Endodermal cell (in vitro differentiated cells): ENCODE measurements around the gene ITGB1. TPM values are rescaled to one million over a fixed set of nuclear protein-coding genes. Genes with fewer than 3 reads are reported as not detected.

Source experiments
- DNase-seq: peaks from one replicate; pipeline ENCODE4 v3.0.0-alpha.2; 2017
- H3K27ac ChIP-seq: 2 replicates; pipeline ENCODE4 v1.5.1; 2013; ENCODE audit warnings: mild to moderate bottlenecking, low read depth, low read length, moderate library complexity
- H3K27me3 ChIP-seq: 2 replicates; pipeline ENCODE4 v1.6.1; 2013; ENCODE audit warnings: mild to moderate bottlenecking, low read length, moderate library complexity; ENCODE audit not compliant: insufficient read depth, control insufficient read depth, poor library complexity, severe bottlenecking
- H3K36me3 ChIP-seq: 2 replicates; pipeline ENCODE4 v1.7.0; 2013; ENCODE audit warnings: mild to moderate bottlenecking, low read length, moderate library complexity; ENCODE audit not compliant: control insufficient read depth, insufficient read depth
- H3K4me1 ChIP-seq: one replicate; pipeline ENCODE4 v1.7.0; 2013; ENCODE audit warnings: low read length; ENCODE audit not compliant: control insufficient read depth, insufficient read depth
- H3K4me3 ChIP-seq: 2 replicates; pipeline ENCODE4 v1.5.1; 2013; ENCODE audit warnings: mild to moderate bottlenecking, low read length, moderate library complexity
- H3K9ac ChIP-seq: 2 replicates; pipeline ENCODE4 v1.6.1; 2013; ENCODE audit warnings: mild to moderate bottlenecking, low read length, moderate library complexity; ENCODE audit not compliant: poor library complexity, severe bottlenecking; ENCODE audit errors: extremely low read depth
- H3K9me3 ChIP-seq: 2 replicates; pipeline ENCODE4 v1.6.1; 2013; ENCODE audit warnings: mild to moderate bottlenecking, low read length, moderate library complexity; ENCODE audit not compliant: control insufficient read depth
- H3K27ac Mint-ChIP-seq: 2 replicates; pipeline ENCODE4 v1.8.0; 2020; ENCODE audit warnings: mixed read lengths
- H3K27me3 Mint-ChIP-seq: 2 replicates; pipeline ENCODE4 v1.8.0; 2021; ENCODE audit warnings: mild to moderate bottlenecking, mixed read lengths; ENCODE audit not compliant: insufficient read depth
- H3K36me3 Mint-ChIP-seq: 2 replicates; pipeline ENCODE4 v1.8.0; 2020; ENCODE audit warnings: low read depth, mixed read lengths
- H3K4me1 Mint-ChIP-seq: 2 replicates; pipeline ENCODE4 v1.8.0; 2020; ENCODE audit warnings: mixed read lengths
- H3K4me3 Mint-ChIP-seq: 2 replicates; pipeline ENCODE4 v1.8.0; 2020; ENCODE audit warnings: mild to moderate bottlenecking, moderate library complexity, mixed read lengths
- H3K9me3 Mint-ChIP-seq: 2 replicates; pipeline ENCODE4 v1.8.0; 2020; ENCODE audit warnings: mild to moderate bottlenecking, mixed read lengths
- WGBS, 2 experiments: methylation state at CpG; one replicate each; pipeline versions ENCODE4 v1.1.5 to v1.1.7; 2013; ENCODE audit warnings: missing lambda C conversion rate in 2 of 2, mixed read lengths in 1 of 2; ENCODE audit not compliant: insufficient coverage in 1 of 2, insufficient read length in 1 of 2; 5-methylcytosine and 5-hydroxymethylcytosine counted together
- total RNA-seq, 2 donors: library from RNA; stranded (reverse); fragmentation: NEBNext Ultra II Directional in 1 of 2; extraction: Animal tissue kit (Norgen Biotek cat#: 25700) in 1 of 2; gene quantifications; 2 replicates in 1 of 2; 3 replicates in 1 of 2; pipeline ENCODE4 v1.2.1, GENCODE V29; 2021
- TF ChIP-seq, protein P1 (sequence below): fragments of 200-600 bp; sonication (generic); conservative IDR thresholded peaks from 2 replicates; pipeline ENCODE4 v1.5.0; 2021; ENCODE audit warnings: antibody characterized with exemption, mild to moderate bottlenecking

The ITGB1 gene
- total RNA-seq, 2 donors from 2014 or later: 239 to 285 TPM

DNA sequence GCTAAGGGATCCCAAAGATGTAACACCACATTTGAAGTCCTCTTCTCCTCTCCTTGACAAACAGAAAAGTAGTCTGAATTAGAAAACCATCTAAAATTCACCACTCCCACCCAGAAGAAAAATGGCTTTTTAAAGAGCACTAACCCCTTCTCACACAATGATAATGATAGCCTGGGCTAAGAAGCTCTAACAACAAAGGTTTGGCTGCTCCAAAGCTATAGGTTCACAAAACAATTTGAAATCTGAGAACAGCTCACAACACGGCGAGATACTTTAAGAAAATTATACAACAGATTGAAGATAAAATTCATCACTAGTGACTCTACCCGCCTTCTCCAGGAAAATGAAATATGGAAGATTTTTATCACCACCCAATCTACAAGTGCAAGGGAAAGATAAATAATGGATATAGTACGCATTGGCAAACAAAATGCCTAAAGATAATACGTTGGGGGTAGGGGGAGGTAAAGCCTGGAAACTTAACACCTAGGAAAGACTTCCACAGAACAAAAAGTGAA is 7.4 kb downstream of the ITGB1 start:
- peak overlapping the region; percentile 45 for H3K27ac ChIP-seq
- no peaks in the 10 kb centered on the region for H3K27me3 ChIP-seq
- peak overlapping the region; percentile 72 for H3K27ac Mint-ChIP-seq
- peaks cover 72% of the 10 kb centered on the region for H3K4me1 Mint-ChIP-seq
- no peaks in the 10 kb centered on the region for H3K36me3 ChIP-seq
- TF ChIP-seq, protein P1, sequence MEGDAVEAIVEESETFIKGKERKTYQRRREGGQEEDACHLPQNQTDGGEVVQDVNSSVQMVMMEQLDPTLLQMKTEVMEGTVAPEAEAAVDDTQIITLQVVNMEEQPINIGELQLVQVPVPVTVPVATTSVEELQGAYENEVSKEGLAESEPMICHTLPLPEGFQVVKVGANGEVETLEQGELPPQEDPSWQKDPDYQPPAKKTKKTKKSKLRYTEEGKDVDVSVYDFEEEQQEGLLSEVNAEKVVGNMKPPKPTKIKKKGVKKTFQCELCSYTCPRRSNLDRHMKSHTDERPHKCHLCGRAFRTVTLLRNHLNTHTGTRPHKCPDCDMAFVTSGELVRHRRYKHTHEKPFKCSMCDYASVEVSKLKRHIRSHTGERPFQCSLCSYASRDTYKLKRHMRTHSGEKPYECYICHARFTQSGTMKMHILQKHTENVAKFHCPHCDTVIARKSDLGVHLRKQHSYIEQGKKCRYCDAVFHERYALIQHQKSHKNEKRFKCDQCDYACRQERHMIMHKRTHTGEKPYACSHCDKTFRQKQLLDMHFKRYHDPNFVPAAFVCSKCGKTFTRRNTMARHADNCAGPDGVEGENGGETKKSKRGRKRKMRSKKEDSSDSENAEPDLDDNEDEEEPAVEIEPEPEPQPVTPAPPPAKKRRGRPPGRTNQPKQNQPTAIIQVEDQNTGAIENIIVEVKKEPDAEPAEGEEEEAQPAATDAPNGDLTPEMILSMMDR: no peak
- no peak for DNase-seq
- no peaks in the 10 kb centered on the region for H3K36me3 Mint-ChIP-seq
- no peaks in the 10 kb centered on the region for H3K9me3 ChIP-seq
- peak overlapping the region; percentile 12 for H3K9ac ChIP-seq
- WGBS, 2 experiments: 4% methylated on average over 5 of the region's 5 CpGs; no CpG with 5 or more reads in 1 of the 2 experiments
- no peaks in the 10 kb centered on the region for H3K9me3 Mint-ChIP-seq
- no peaks in the 10 kb centered on the region for H3K27me3 Mint-ChIP-seq
- peak overlapping the region; percentile 78 for H3K4me3 ChIP-seq
- H3K4me3 Mint-ChIP-seq: peak overlapping the region; percentile 38
- peaks cover 20% of the 10 kb centered on the region for H3K4me1 ChIP-seq

DNA sequence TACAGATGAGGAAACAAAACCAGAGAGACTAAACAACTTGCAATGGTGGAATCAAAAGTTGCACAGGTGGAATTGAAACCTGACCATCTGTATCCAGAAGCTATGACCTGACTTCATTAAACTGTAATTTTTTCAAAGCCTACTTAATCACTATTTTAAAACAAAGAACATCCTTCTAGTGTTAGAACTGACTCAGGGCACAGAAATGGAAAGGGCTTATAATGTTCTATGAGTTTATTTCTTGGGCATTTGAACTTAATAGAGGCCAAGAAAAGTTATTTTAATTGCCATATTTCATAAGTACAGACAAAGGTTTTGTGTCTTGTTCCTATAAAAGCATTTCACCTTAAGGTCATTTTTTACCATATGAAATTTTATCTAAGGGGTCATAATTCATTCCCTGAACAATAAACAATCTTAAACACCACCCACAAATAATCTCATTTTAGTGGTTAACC is 8.8 kb downstream of the ITGB1 start:
- no peaks in the 10 kb centered on the region for H3K9me3 ChIP-seq
- no peak overlapping the region for H3K4me3 ChIP-seq
- H3K27me3 Mint-ChIP-seq: no peaks in the 10 kb centered on the region
- peaks cover 21% of the 10 kb centered on the region for H3K4me1 ChIP-seq
- TF ChIP-seq, protein P1: no peak
- no peak overlapping the region for H3K4me3 Mint-ChIP-seq
- H3K27ac ChIP-seq: no peak overlapping the region
- peaks cover 67% of the 10 kb centered on the region for H3K4me1 Mint-ChIP-seq
- no peaks in the 10 kb centered on the region for H3K36me3 Mint-ChIP-seq
- no peaks in the 10 kb centered on the region for H3K27me3 ChIP-seq
- no peak for DNase-seq
- no peak overlapping the region for H3K27ac Mint-ChIP-seq
- no peak overlapping the region for H3K9ac ChIP-seq
- H3K9me3 Mint-ChIP-seq: no peaks in the 10 kb centered on the region
- H3K36me3 ChIP-seq: no peaks in the 10 kb centered on the region

DNA sequence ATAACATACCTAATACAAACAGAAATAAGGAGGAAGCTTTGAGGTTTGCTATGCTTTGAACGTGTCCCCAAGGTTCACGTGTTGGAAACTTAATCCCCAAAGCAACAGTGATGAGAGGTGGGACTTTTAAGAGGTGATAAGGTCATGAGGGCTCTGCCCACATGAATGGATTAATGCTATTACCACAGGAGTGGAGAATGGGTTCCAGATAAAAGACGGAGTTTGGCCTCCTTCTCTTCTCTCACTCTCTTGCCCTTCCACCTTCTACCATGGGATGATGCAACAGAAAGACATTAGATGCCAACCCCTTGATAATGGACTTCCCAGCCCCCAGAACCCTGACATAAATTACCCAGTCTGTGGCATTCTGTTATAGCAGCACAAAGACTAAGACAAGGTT is 9.6 kb downstream of the ITGB1 start:
- Mint-ChIP-seq H3K36me3 (no peaks in the 10 kb centered on the region), H3K27me3 (no peaks in the 10 kb centered on the region), H3K4me1 (peaks cover 67% of the 10 kb centered on the region), H3K4me3 (no peak overlapping the region), H3K9me3 (no peaks in the 10 kb centered on the region), H3K27ac (peak overlapping the region; percentile 42)
- H3K4me1 ChIP-seq: peaks cover 22% of the 10 kb centered on the region
- H3K27ac ChIP-seq: no peak overlapping the region
- no peak for DNase-seq
- 41% methylated on average over 3 of the region's 3 CpGs; no CpG with 5 or more reads in 1 of the 2 experiments for WGBS, 2 experiments
- H3K4me3 ChIP-seq: no peak overlapping the region
- H3K27me3 ChIP-seq: no peaks in the 10 kb centered on the region
- no peaks in the 10 kb centered on the region for H3K9me3 ChIP-seq
- TF ChIP-seq, protein P1: no peak
- no peak overlapping the region for H3K9ac ChIP-seq
- no peaks in the 10 kb centered on the region for H3K36me3 ChIP-seq
